Upper lobe of left lung (tissue), 6 donors: ENCODE data around the gene PPM1L. TPM values are rescaled to one million over a fixed set of nuclear protein-coding genes. Genes with fewer than 3 reads are reported as not detected.

Experiments used
- ATAC-seq, 2 donors: fragments of 200-7000 bp; cut with Tn5 transposase; one replicate each; pipeline ENCODE4 v1.9.1; 2022; ENCODE audit warnings: mild to moderate bottlenecking in 2 of 2, moderate library complexity in 2 of 2; ENCODE audit not compliant: low FRiP score in 2 of 2
- DNase-seq, 2 donors: peaks; one replicate each; pipeline ENCODE4 v3.0.0-alpha.2; 2019 to 2020
- H3K27ac ChIP-seq, 4 donors: fragments of 200-600 bp; sonication (generic); one replicate each; pipeline ENCODE4 v1.5.1; 2016 to 2019
- H3K27me3 ChIP-seq, 4 donors: fragments of 200-600 bp; sonication (generic); one replicate each; pipeline ENCODE4 v1.5.1; 2017 to 2019
- H3K36me3 ChIP-seq, 4 donors: fragments of 200-600 bp; sonication (generic); one replicate each; pipeline ENCODE4 v1.5.1; 2016 to 2019
- H3K4me1 ChIP-seq, 4 donors: fragments of 200-600 bp; sonication (generic); one replicate each; pipeline ENCODE4 v1.5.1; 2018 to 2019
- H3K4me3 ChIP-seq, 4 donors: fragments of 200-600 bp; sonication (generic); one replicate each; pipeline ENCODE4 v1.5.1; 2017 to 2019; ENCODE audit warnings: mild to moderate bottlenecking in 2 of 4, moderate library complexity in 1 of 4
- H3K9me3 ChIP-seq, 4 donors: fragments of 200-600 bp; sonication (generic); one replicate each; pipeline ENCODE4 v1.5.1; 2018 to 2019
- CTCF ChIP-seq, 6 experiments: fragments of 450-650 bp in 4 of 6; fragments of 200-600 bp in 2 of 6; sonication (generic) in 2 of 6; IDR thresholded peaks; one replicate each; pipeline ENCODE4 v1.5.1; 2016 to 2019; ENCODE audit warnings: antibody characterized with exemption in 6 of 6
- EP300 ChIP-seq, 4 donors: sonication (generic); formaldehyde crosslinking; IDR thresholded peaks; one replicate each; pipeline ENCODE4 v1.5.1; 2017; ENCODE audit warnings: antibody characterized with exemption in 4 of 4, control low read depth in 2 of 4
- POLR2A ChIP-seq, 4 donors: fragments of 450-650 bp; IDR thresholded peaks; one replicate each; pipeline ENCODE4 v1.5.1; 2016 to 2017; ENCODE audit warnings: antibody characterized with exemption in 4 of 4, mild to moderate bottlenecking in 2 of 4
- POLR2AphosphoS5 ChIP-seq, 2 donors: sonication (generic); formaldehyde crosslinking; IDR thresholded peaks; one replicate each; pipeline ENCODE4 v1.5.1; 2017; ENCODE audit warnings: antibody characterized with exemption in 2 of 2
- WGBS, 2 donors: methylation state at CpG; one replicate each; pipeline ENCODE4 v1.1.5; 2017 to 2018; 5-methylcytosine and 5-hydroxymethylcytosine counted together
- total RNA-seq, 6 donors: library from RNA; depleted of rRNA in 4 of 6; stranded (reverse); fragments of >200 nt in 4 of 6; gene quantifications; one replicate each; pipeline versions ENCODE4 v1.1.0 to v1.2.1, GENCODE V29; 2016 to 2021
- donor health status: DM: no; HTN: no; CAD: no; lungs with moderate emphysema.
- donor health status: DM: no; HTN: yes; CAD: no; lungs with severe emphysema.

The PPM1L gene
- total RNA-seq, 6 donors from 2014 or later, result 11.3 to 26.8 (median 18.7) TPM

- DNase-seq (no peak), ATAC-seq (no peak)
- Histone ChIP-seq H3K27me3 (no peaks in the 10 kb centered on the region), H3K4me3 (no peak overlapping the region), H3K36me3 (peaks cover 0 to 17% (median 1%) of the 10 kb centered on the region in 4 donors), H3K9me3 (no peaks in the 10 kb centered on the region), H3K27ac (no peak overlapping the region), H3K4me1 (peaks cover 3 to 12% (median 8%) of the 10 kb centered on the region in 4 donors)
- WGBS, 2 donors, result 95 to 100% methylated on average over 1 of the region's 1 CpG
- no peak for TF ChIP-seq POLR2A (IDR thresholded peaks at IDR 0.05)
- TF ChIP-seq POLR2AphosphoS5 (IDR thresholded peaks at IDR 0.05), result no peak
- TF ChIP-seq CTCF (IDR thresholded peaks at IDR 0.05), result no peak
- TF ChIP-seq EP300 (IDR thresholded peaks at IDR 0.05), result no peak
Measured at GRCh38 chr3:161083131-161083530, 327.1 kb downstream of the PPM1L start.

- WGBS, 2 donors, result 75 to 86% methylated on average over 2 of the region's 2 CpGs
- TF ChIP-seq POLR2A (IDR thresholded peaks at IDR 0.05), result no peak
- TF ChIP-seq POLR2AphosphoS5 (IDR thresholded peaks at IDR 0.05), result no peak
- no peak for TF ChIP-seq EP300 (IDR thresholded peaks at IDR 0.05)
- no peak for TF ChIP-seq CTCF (IDR thresholded peaks at IDR 0.05)
Measured at GRCh38 chr3:161084277-161084676, 328.2 kb downstream of the PPM1L start.

GRCh38 chr3:161093895-161094294, 337.9 kb downstream of the PPM1L start:
- ATAC-seq (no peak), DNase-seq (no peak)
- Histone ChIP-seq H3K27ac (peak overlapping the region in 1 of 4 donors; percentile 17), H3K4me3 (no peak overlapping the region), H3K36me3 (peaks cover 0 to 17% (median 3%) of the 10 kb centered on the region in 4 donors), H3K4me1 (peaks cover 0 to 6% (median 0%) of the 10 kb centered on the region in 4 donors), H3K27me3 (no peaks in the 10 kb centered on the region), H3K9me3 (no peaks in the 10 kb centered on the region)
- TF ChIP-seq POLR2A (IDR thresholded peaks at IDR 0.05), result no peak

More at GRCh38 chr3:161084277-161084676, 328.2 kb downstream of the PPM1L start:
- Histone ChIP-seq H3K4me3 (no peak overlapping the region), H3K4me1 (peaks cover 3 to 12% (median 8%) of the 10 kb centered on the region in 4 donors), H3K27me3 (no peaks in the 10 kb centered on the region), H3K27ac (no peak overlapping the region), H3K36me3 (peaks cover 0 to 24% (median 1%) of the 10 kb centered on the region in 4 donors), H3K9me3 (no peaks in the 10 kb centered on the region)
- DNase-seq (no peak), ATAC-seq (no peak)

GRCh38 chr3:161096771-161097367, 340.8 kb downstream of the PPM1L start:
- no peak overlapping the region for H3K27ac ChIP-seq
- DNase-seq (no peak), ATAC-seq (no peak)
- H3K36me3 ChIP-seq, result peaks cover 0 to 25% (median 0%) of the 10 kb centered on the region in 4 donors
- H3K4me1 ChIP-seq, result peaks cover 0 to 6% (median 0%) of the 10 kb centered on the region in 4 donors
- WGBS, 2 donors, result 78 to 86% methylated on average over 7 of the region's 7 CpGs
- TF ChIP-seq POLR2AphosphoS5 (IDR thresholded peaks at IDR 0.05), result no peak
- peak in 1 of 6 experiments; percentile 14 for TF ChIP-seq CTCF (IDR thresholded peaks at IDR 0.05)
- H3K4me3 ChIP-seq, result no peak overlapping the region
- H3K27me3 ChIP-seq, result no peaks in the 10 kb centered on the region
- H3K9me3 ChIP-seq, result no peaks in the 10 kb centered on the region

- no peaks in the 10 kb centered on the region for H3K27me3 ChIP-seq
- ATAC-seq, result peak in 1 of 2 donors; percentile 79
- H3K9me3 ChIP-seq, result no peaks in the 10 kb centered on the region
- TF ChIP-seq POLR2A (IDR thresholded peaks at IDR 0.05) (no peak), CTCF (IDR thresholded peaks at IDR 0.05) (no peak), EP300 (IDR thresholded peaks at IDR 0.05) (no peak), POLR2AphosphoS5 (IDR thresholded peaks at IDR 0.05) (peak in 1 of 2 donors; percentile 18)
- peaks cover 0 to 14% (median 7%) of the 10 kb centered on the region in 4 donors for H3K4me1 ChIP-seq
- peak in 1 of 2 donors; percentile 68 for DNase-seq
- H3K4me3 ChIP-seq, result peak overlapping the region in 1 of 4 donors; percentile 87
- 82 to 96% methylated on average over 6 of the region's 6 CpGs for WGBS, 2 donors
- peak overlapping the region in 1 of 4 donors; percentile 5 for H3K27ac ChIP-seq
- peaks cover 0 to 25% (median 0%) of the 10 kb centered on the region in 4 donors for H3K36me3 ChIP-seq
Measured at GRCh38 chr3:161100994-161101393, 345.0 kb downstream of the PPM1L start.
